GM19025 (cell line): ENCODE results near the gene TMEM213.

Experiments
- ATAC-seq: cut with Tn5 transposase; IDR thresholded peaks from one replicate; pipeline ENCODE4 v1.9.1; 2021; ENCODE audit warnings: mild to moderate bottlenecking, low read depth, moderate library complexity; ENCODE audit not compliant: unreplicated experiment

TMEM213 gene, protein sequence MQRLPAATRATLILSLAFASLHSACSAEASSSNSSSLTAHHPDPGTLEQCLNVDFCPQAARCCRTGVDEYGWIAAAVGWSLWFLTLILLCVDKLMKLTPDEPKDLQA

GRCh38 chr7:138797715-138798320 lies at the start of gene TMEM213, which contains the start of gene ATP6V0A4:
TSS of gene TMEM213 (plus strand) at chr7:138797994. CDS start at chr7:138798105, 111 bp downstream.
TSS of gene ATP6V0A4 (minus strand) at chr7:138798196. CDS start at chr7:138771247, 26,949 bp downstream.
- ATAC-seq = no peak

DNA sequence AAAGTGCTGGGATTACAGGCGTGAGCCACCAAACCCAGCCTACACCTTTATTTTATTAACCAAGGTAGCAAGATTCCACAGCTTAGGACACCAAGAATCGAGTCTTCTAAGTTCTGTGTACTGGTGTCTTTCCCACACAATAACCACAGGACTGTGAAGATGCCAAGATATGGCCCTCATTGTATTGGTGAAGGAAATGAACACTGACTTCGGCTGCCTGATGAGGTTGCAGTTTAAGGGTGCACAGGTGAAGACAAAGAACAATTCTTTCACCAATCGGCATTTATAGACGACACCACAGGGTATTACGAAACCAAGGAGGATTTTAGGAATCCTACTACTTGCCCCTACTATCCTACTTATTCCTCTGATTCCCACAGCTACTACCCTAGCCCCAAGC lies 49.1 kb upstream of the TMEM213 start:
- no peak for ATAC-seq

DNA sequence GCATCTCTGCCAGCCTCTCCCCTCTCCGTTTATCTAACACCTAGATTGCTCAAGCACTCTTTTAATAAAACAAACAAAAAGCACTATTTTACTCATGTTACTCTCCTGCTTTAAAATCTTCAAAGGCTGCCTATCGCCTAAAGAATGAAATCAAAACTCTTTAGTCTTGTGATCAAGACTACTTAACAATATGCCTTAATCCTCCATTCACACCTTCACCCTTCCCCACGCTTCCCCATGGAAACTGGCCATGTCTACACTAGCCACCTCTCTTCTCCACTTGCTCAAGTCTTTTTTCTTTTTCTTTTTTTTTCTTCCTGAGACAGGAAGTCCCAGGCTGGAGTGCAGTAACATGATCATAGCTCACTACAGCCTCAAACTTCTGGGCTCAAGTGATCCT lies 47.8 kb upstream of the TMEM213 start:
- ATAC-seq = no peak

DNA sequence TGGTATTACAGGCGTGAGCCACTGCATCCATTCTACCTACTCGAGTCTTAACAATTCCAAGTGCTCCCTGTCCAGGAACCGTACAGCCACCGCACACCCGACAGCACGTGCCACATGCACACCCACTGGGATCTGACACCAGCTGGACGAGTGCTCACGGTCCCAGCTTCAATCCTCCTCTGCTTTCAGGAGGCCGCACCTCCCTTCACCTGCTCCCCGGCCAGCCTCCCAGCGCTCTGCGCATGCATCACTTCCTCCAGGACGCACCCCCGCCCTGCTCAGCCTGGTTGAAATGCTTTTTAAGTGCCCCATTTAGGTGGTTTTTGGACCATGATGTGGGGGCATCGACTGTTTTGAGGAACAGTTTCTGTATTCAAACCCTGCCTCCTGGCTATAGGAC lies 47.3 kb upstream of the TMEM213 start:
- ATAC-seq = no peak

DNA sequence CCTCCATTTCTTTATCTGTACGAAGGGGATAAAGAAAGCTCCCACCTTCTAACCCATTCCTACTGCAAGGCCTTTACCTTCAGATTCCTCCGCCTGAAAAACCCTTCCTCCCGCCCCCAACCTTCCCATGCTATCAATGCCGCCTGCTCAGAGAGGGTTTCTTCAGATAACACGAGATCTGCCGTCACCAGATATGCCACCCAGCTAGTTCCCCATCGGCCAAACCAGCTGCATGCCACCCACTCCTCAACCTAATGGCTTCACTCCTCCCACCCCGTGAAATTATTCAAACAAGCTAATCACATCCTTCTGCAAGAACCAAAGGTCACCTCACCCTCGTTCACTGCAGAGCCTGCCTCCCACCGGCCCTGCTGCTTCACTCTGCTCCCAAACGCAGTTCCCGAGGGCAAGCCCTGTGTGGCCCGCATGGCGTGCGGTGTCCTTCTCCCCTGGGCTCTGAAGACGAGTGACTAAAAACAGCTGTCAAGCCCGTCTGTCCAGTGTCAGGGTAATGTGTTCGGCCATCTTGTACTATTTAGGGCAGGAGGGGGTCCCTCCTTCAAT lies 46.8 kb upstream of the TMEM213 start:
- ATAC-seq = no peak

GRCh38 chr7:138752518-138753149 lies 45.2 kb upstream of the TMEM213 start:
- peak; percentile 81 for ATAC-seq

- no peak for ATAC-seq
Observed at GRCh38 chr7:138753150-138753518, 44.7 kb upstream of the TMEM213 start.

- no peak for ATAC-seq
Observed at GRCh38 chr7:138753610-138754009, 44.2 kb upstream of the TMEM213 start.

GRCh38 chr7:138755331-138755747 lies 42.5 kb upstream of the TMEM213 start:
- ATAC-seq = no peak

GRCh38 chr7:138755842-138756590 lies 41.8 kb upstream of the TMEM213 start:
- no peak for ATAC-seq

DNA sequence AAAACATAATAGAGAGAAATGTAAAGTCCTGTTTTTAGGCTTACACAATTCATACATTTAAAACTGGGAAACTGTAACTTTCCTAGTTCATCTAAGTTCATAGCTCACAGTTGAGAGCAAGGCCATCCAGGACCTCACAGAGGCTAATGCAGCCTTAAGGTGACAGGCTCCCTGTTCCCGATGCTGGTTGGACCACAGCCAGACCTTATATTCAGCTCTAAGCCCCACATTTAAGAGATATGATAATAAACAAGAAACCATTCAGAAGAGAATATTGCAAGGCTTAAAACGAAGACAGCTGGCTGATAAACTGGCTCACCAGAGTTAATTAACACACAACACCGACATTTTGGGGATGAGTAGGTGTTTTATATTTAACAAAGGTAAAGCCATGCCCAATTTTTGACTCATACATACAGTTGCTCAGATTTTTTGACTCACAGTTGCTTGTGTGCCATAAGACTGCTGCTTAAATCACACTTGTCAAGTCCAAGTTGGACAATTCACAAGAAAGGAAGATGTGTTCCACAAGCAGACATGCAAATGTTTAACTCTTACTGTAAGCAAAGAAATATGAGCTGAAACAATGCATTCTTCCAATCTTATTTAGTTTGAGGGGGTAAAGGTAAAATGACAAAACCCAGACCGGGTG lies 41.1 kb upstream of the TMEM213 start:
- ATAC-seq = no peak

DNA sequence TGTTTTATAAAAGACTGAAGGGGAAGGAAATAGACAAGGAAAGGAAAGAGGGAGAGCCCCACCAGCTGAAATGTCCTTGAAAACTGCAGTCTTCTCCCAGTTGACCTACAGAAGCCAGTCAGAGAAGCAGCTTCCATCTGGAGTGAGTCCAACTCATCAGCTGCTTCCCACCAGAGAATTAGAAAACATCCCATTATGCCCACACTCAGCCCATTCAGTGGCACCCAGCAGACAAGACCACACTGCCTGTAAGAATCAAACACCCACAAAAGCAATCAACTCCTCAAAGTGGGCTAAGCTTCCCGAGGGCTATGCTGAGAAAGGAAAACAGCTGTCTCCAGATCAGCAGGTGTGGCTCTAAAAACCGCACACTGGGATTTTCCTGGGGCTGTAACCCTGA lies 29.6 kb upstream of the TMEM213 start:
- ATAC-seq = no peak

GRCh38 chr7:138770904-138771303 lies 26.9 kb upstream of the TMEM213 start:
- no peak for ATAC-seq

- ATAC-seq = no peak
Observed at GRCh38 chr7:138773176-138773575, 24.6 kb upstream of the TMEM213 start.

DNA sequence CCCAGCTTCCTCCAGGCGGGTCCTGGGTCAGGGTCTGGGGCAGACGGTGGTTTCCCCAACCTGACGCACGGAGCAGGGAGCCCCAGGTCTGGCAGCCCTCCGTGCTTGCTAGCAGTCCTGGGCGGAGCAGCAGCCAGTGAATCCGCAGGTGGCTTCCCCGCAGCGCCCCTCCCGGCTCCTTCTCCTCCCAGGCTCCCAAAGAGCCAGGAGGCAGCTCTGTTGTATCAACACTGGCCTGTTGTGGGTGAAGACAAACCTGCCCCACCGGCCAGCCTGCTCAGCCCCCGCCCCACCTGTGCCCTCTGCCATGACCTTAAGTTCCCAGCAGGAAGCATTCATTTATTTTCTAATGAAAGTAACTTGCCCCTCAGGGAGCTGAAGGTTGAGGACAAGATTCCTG lies 24.0 kb upstream of the TMEM213 start:
- no peak for ATAC-seq

GRCh38 chr7:138776166-138776833 lies 21.5 kb upstream of the TMEM213 start:
- ATAC-seq = no peak

GRCh38 chr7:138781004-138781403 lies 16.8 kb upstream of the TMEM213 start:
- ATAC-seq = no peak

GRCh38 chr7:138784692-138785091 lies 13.1 kb upstream of the TMEM213 start:
- ATAC-seq = no peak

GRCh38 chr7:138785587-138786437 lies 12.0 kb upstream of the TMEM213 start:
- ATAC-seq = no peak
